IPS DF 4.7 (cell line): ENCODE measurements around the gene TMTC2.

ENCODE experiments used
- DNase-seq: peaks from one replicate; pipeline ENCODE4 v3.0.0-alpha.2; 2013; ENCODE audit warnings: low spot score; ENCODE audit errors: extremely low read depth

Gene TMTC2

GRCh38 chr12:82950356-82950755, 263.6 kb downstream of the TMTC2 start:
- DNase-seq: no peak

DNA sequence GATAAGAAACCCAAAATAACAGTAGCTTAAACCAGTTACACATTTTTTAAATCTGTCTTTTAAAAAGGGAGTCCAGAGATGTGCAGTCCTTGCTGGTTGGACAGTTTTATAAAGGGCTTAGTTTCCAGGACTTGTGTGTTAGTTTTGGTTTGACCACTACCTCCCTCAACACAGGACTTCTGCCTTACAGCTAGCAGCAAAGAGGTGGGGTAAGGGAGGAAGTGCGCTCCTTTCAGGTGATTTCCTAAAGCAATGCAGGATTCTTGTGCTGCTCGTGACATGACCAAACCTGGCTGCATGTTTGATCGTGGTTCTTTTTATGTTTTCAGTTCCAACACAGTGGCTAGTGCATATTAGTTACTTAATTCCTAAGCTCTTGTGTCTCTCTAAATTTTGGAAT, 266.2 kb downstream of the TMTC2 start:
- no peak for DNase-seq

DNA sequence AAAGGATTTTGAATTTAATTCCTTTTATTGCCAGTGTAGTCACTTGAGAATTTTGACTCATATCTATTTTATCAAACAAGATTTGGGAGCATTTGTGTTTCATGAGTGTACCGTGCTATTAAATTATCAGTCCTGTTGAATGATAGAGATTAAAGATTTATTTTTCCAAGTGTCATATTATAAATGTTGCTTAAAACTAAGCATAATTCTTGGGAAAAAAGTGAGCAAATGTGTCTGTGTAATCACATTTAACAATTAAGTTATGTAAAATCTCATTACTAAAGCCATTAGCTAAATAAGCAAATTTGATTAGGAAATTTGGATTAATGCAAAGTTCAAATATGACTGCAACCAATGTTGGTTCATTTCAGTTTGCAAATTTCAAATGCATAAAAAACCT, 266.7 kb downstream of the TMTC2 start:
- no peak for DNase-seq

GRCh38 chr12:82954064-82954463, 267.4 kb downstream of the TMTC2 start:
- no peak for DNase-seq

DNA sequence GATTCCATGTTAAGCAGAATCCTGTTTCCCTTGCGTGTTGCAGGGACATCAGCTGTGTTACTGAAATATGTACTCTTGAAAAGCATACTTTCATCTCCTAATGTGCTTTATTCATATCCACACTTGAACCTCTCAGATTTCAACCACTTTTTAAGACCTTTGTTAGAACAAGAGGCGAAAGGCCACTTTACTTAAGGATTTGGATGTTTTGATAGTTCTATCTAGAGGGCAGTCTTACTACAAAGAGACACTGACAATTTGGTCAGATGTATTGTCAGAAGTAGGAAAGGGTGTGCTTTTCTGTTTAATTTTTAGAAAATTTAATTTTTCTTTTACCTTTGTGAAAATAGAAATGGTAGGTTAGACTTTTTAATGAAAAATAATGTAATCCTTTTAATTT, 267.9 kb downstream of the TMTC2 start:
- DNase-seq: no peak

- DNase-seq: no peak
Observed at GRCh38 chr12:82955043-82955442, 268.3 kb downstream of the TMTC2 start.

DNA sequence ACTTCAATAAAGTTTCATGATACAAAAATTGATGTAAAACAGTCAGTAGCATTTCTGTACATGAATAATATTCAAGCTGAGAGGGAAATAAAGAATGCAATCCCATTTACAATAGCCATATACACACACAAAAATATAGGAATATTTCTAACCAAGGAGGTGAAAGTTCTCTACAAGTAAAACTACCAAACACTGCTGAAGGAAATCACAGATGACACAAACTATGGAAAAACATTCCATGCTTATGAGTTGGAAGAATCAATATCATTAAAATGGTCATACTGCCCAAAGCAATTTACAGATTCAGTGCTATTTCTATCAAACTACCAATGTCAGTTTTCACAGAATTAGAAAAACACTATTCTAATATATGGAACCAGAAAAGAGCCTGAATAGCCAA, 272.3 kb downstream of the TMTC2 start:
- no peak for DNase-seq

GRCh38 chr12:82959821-82960220, 273.1 kb downstream of the TMTC2 start:
- no peak for DNase-seq

DNA sequence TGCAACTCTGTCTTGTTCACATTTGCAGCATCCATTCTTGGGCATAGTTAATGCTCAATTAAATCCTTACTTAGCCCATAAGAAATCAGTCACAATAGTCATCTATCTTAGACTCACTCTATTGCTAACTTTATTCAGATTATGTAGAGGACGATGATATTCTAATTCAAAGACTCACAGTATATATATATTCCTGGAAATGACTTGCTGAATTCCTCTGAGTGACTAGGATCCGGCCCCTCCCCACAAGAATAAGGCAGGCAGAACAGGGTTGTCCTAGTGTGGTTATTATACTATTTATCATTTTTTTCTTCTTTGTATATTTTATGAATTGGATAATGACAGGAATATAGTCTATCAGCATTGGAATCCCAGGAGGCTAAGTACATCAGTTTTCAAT, 275.1 kb downstream of the TMTC2 start:
- no peak for DNase-seq

DNA sequence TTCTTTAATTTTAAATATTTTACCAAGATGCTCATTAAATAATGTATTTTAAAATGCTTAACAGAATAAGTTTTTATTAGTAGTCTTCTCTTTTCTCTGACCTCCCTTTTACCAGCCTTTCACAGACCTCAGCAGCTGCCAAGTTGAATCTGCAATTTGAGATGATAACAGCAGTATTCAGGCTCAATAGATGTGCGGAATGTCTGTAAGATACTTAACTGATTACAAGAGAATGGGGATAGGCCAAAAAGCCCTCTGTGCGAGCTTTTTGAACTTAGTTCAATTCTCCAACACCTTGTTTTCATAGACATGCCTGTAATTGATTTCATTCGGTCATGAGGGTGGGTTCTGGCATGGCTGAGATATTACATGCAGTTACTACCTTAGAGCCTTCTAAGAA, 277.2 kb downstream of the TMTC2 start:
- DNase-seq: no peak

GRCh38 chr12:82964446-82964845, 277.7 kb downstream of the TMTC2 start:
- no peak for DNase-seq

DNA sequence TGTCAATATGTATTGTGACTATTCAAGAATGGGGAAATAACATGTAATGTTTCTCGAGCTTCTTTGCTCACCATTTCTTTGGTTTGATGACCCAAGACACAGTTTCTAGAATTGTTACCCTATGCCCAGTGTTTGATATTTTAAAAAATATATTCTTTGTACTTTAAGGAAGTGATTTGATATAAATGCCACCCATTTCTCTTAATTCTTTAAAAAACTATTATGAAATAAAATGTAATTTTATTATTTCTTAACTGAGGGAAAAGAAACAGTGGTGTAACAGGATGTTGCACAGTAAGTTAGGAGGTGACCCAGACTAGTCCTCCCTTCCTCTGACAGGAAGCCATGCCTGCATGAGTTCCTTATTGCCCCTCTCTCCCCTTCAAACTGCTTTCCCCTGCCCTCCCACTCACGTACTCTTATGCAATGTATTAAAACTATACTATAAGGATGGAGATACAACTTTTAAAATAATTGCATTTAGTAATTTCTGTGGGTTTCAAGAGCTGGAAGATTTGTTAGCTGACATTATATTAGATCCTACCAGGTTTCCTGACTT, 279.4 kb downstream of the TMTC2 start:
- no peak for DNase-seq

DNA sequence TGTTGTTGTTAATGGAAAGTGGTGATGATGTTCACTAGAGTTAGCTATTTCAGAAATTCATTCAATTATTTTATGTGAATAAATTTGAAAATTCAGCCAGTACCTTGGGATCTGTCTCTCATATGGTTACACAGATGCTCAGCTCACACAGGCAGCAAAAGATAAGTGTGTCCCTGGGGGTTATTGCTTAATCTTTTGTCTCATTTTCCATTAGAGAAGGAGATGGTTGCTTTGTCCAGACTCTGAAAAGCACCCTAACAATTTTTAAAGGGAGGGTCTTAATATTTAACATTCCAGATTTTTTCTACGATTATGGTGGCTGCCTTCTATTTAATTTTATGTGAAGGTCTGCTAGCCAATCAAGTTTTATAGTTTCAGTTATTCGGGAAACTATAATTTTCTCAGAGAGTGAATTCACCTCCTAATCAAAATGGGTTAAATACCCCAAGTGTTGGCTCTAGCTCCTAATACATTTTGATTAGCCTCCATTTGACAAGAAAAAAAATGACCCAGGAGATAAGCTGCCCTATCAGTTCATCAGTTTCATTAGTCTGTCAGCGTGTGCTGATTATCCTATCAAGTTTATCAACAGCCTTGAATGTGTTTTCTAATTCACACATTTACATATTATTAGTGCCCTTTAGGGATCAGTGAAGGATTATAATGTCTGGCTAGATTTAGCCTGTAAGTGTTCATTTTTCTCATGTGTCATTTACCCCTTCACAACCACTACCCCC, 282.1 kb downstream of the TMTC2 start:
- DNase-seq: no peak

- no peak for DNase-seq
Observed at GRCh38 chr12:82970614-82971013, 283.9 kb downstream of the TMTC2 start.

- no peak for DNase-seq
Observed at GRCh38 chr12:82971584-82971983, 284.9 kb downstream of the TMTC2 start.

- DNase-seq: no peak
Observed at GRCh38 chr12:82972624-82973023, 285.9 kb downstream of the TMTC2 start.

GRCh38 chr12:82973592-82973991, 286.9 kb downstream of the TMTC2 start:
- DNase-seq: no peak

- DNase-seq: no peak
Observed at GRCh38 chr12:82981150-82981549, 294.4 kb downstream of the TMTC2 start.

- DNase-seq: no peak
Observed at GRCh38 chr12:82994117-82994516, 307.4 kb downstream of the TMTC2 start.

- DNase-seq: no peak
Observed at GRCh38 chr12:82996168-82996812, 309.6 kb downstream of the TMTC2 start.

DNA sequence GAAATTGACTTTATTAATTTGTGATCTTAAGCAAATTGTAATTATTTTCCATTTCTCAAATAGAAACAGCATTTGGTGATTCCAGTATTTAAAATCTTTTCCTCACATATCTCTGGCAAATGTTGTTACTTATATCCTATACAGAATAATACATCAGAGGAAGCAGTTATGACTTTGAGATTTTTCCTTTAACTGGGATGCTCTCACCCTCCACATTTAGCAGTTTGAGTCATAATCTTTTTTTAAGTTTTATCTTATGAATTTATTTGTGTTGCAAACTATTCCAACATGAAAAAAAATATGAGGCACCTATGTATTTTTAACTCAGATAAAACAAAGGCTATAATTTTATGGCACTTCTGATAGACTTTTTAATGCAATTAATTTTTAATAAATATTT, 311.8 kb downstream of the TMTC2 start:
- DNase-seq: no peak

DNA sequence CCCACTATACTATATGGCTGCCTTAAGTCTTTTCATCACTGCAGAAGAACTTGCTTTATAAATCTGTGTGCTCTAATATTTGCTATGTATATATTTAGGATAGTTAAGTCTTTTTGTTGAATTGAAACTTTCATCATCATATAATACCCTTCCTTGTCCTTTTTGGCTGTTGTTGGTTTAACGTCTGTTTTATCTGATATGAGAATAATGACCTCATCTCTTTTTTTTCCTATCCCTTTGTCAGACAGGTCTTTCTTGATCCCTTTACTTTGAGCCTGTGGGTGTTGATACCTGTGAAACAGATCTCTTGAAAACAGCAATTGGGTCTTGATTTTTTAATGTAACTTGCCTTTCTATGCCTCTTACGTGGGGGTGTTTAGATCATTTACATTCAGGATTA, 316.3 kb downstream of the TMTC2 start:
- DNase-seq: no peak
